Erythroblast (primary cell): ENCODE results near the gene CLNK.
"Not testable (repeated sequence)": the region's sequence is repeated elsewhere in the genome, so short reads cannot be mapped to it uniquely, and the experiment has no call there.

Experiments used
- DNase-seq, 2 experiments: peaks; one replicate each; lab custom pipeline; 2025; lab: John Stamatoyannopoulos, UW
- GATA1 ChIP-seq: IDR thresholded peaks from 2 replicates; pipeline ENCODE4 v1.6.1; 2011; ENCODE audit warnings: low read depth, mild to moderate bottlenecking, control low read depth, low read length, moderate library complexity
- POLR2A ChIP-seq: IDR thresholded peaks from 2 replicates; pipeline ENCODE4 v1.6.1; 2011; ENCODE audit warnings: mild to moderate bottlenecking, low read length

Gene CLNK

GRCh38 chr4:10581022-10581421, 103.5 kb downstream of the CLNK start:
- TF ChIP-seq POLR2A (no peak), GATA1 (no peak)
- DNase-seq = no peak

GRCh38 chr4:10579648-10580047, 104.9 kb downstream of the CLNK start:
- DNase-seq = no peak
- TF ChIP-seq GATA1 (no peak), POLR2A (no peak)

GRCh38 chr4:10577508-10578426, 106.8 kb downstream of the CLNK start:
- TF ChIP-seq POLR2A (no peak), GATA1 (no peak)
- no peak for DNase-seq

- DNase-seq = no peak
- TF ChIP-seq GATA1 = no peak
- no peak for TF ChIP-seq POLR2A
Measured at GRCh38 chr4:10577018-10577417, 107.5 kb downstream of the CLNK start.

- TF ChIP-seq POLR2A = no peak
- TF ChIP-seq GATA1 = no peak
- DNase-seq = no peak
Measured at GRCh38 chr4:10576236-10576635, 108.3 kb downstream of the CLNK start.

- TF ChIP-seq GATA1 = no peak
- no peak for TF ChIP-seq POLR2A
- DNase-seq = no peak
Measured at GRCh38 chr4:10575414-10575813, 109.2 kb downstream of the CLNK start.

- DNase-seq = not testable (repeated sequence)
Measured at GRCh38 chr4:10574553-10574952, 110.0 kb downstream of the CLNK start.

GRCh38 chr4:10571909-10572308, 112.7 kb downstream of the CLNK start:
- no peak for DNase-seq

GRCh38 chr4:10569491-10569890, 115.1 kb downstream of the CLNK start:
- TF ChIP-seq POLR2A (no peak), GATA1 (no peak)
- no peak for DNase-seq

More at GRCh38 chr4:10571909-10572308, 112.7 kb downstream of the CLNK start:
- no peak for TF ChIP-seq POLR2A
- TF ChIP-seq GATA1 = no peak

GRCh38 chr4:10567766-10568165, 116.8 kb downstream of the CLNK start:
- DNase-seq = no peak
- TF ChIP-seq GATA1 (no peak), POLR2A (no peak)

- no peak for TF ChIP-seq POLR2A
- TF ChIP-seq GATA1 = no peak
- no peak for DNase-seq
Measured at GRCh38 chr4:10565166-10565780, 119.3 kb downstream of the CLNK start.

GRCh38 chr4:10554694-10555093, 129.9 kb downstream of the CLNK start:
- peak; percentile 45 to 65 for DNase-seq
- TF ChIP-seq GATA1 (no peak), POLR2A (no peak)

GRCh38 chr4:10554121-10554520, 130.4 kb downstream of the CLNK start:
- DNase-seq = no peak
- no peak for TF ChIP-seq GATA1
- no peak for TF ChIP-seq POLR2A

- TF ChIP-seq POLR2A (no peak), GATA1 (no peak)
- no peak for DNase-seq
Measured at GRCh38 chr4:10552591-10553280, 131.8 kb downstream of the CLNK start.
